GM12892 (cell line): ENCODE measurements around the gene HDHD5. TPM values are rescaled to one million over a fixed set of nuclear protein-coding genes. Genes with fewer than 3 reads are reported as not detected.
A peak's percentile ranks its signal among the peaks of the same experiment; 100 is the strongest.

ENCODE experiments used
- DNase-seq: peaks from one replicate; pipeline ENCODE4 v3.0.0; 2011; ENCODE audit not compliant: insufficient read length
- FAIRE-seq: peaks from 2 replicates; lab custom pipeline; 2011; peaks lifted over from hg19 to GRCh38; lab: Jason Lieb, UNC
- POLR2A ChIP-seq: IDR thresholded peaks from 2 replicates; pipeline ENCODE4 v1.6.1; 2011; ENCODE audit warnings: low read depth, low read length, control low read depth
- POLR2AphosphoS5 ChIP-seq: IDR thresholded peaks from 2 replicates; pipeline ENCODE4 v1.6.1; 2011; ENCODE audit warnings: low read depth, low read length, control low read depth
- TAF1 ChIP-seq: IDR thresholded peaks from 2 replicates; pipeline ENCODE4 v1.6.1; 2011; ENCODE audit warnings: low read depth, mild to moderate bottlenecking, control low read depth, low read length, borderline replicate concordance
- polyA plus RNA-seq: library from polyadenylated mRNA; unstranded; fragments of >200 nt; gene quantifications from one replicate; pipeline ENCODE4 v1.2.1, GENCODE V29; 2012; ENCODE audit warnings: missing spikeins, inconsistent platforms; ENCODE audit not compliant: missing spikeins

Gene HDHD5
- 36.2 TPM for polyA plus RNA-seq

DNA sequence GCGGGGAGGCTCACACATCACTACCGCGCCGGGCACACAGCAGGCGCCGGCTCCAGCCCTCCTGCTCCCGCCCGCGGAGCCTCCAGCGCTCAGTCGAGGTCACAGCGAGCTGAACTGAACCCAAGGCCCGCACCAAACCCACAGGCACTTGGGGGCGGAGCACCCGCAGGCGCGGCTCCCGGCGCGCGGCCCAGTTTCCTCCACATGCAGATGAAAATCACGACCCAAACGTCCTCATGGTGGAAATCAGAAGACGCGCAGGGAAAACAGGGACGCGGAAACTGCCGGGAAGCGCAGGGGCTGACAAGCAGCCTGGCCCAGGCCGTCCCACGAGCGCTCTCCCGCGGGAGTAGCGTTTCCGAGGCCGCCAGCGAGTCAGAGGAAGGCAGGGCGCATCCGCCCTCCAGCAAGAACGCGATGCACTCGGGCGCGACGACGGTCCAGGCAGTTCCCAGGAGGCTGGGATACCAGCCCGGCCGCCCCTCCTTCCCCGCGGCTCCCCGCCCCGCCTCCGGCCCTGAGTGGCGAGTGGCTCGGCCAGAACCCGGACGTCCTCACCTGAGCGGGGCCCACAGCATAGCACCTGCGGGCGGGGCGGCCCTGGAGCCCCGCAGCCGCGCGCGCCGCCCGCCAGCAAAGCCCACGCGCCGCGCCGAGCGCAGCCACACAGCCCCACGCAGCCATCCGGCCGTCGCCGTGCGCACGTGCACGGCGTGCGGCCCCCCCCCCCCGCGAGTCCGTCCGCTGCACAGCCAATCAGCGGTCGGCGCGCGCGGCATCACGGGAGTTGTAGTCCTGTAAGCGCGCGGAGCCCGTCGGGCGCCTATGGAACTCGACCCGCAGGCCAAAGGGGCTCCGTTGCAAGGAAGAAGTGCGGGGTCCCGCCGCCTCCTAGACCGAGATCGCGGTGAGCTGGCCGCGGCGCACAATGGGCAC lies at the start of gene HDHD5:
TSS of gene HDHD5 (minus strand) at position 710 of the 936 bp plus-strand sequence. CDS start at position 684, 26 bp downstream.
- peak; percentile 87 for FAIRE-seq
- peak; percentile 88 for DNase-seq

GRCh38 chr22:17205432-17205831 lies 46.4 kb upstream of the HDHD5 start:
- no peak for FAIRE-seq
- no peak for TF ChIP-seq POLR2AphosphoS5
- TF ChIP-seq TAF1, result no peak
- no peak for TF ChIP-seq POLR2A
- DNase-seq, result no peak

More for the DNA sequence above, at the start of gene HDHD5:
- no peak for TF ChIP-seq POLR2AphosphoS5
- TF ChIP-seq TAF1, result no peak
- peak; percentile 33; the same call in 1 of the 2 replicates for TF ChIP-seq POLR2A

- no peak for TF ChIP-seq POLR2A
- no peak for TF ChIP-seq TAF1
- TF ChIP-seq POLR2AphosphoS5, result no peak
- no peak for DNase-seq
- FAIRE-seq, result no peak
Observed at GRCh38 chr22:17201285-17201945, 42.3 kb upstream of the HDHD5 start.

DNA sequence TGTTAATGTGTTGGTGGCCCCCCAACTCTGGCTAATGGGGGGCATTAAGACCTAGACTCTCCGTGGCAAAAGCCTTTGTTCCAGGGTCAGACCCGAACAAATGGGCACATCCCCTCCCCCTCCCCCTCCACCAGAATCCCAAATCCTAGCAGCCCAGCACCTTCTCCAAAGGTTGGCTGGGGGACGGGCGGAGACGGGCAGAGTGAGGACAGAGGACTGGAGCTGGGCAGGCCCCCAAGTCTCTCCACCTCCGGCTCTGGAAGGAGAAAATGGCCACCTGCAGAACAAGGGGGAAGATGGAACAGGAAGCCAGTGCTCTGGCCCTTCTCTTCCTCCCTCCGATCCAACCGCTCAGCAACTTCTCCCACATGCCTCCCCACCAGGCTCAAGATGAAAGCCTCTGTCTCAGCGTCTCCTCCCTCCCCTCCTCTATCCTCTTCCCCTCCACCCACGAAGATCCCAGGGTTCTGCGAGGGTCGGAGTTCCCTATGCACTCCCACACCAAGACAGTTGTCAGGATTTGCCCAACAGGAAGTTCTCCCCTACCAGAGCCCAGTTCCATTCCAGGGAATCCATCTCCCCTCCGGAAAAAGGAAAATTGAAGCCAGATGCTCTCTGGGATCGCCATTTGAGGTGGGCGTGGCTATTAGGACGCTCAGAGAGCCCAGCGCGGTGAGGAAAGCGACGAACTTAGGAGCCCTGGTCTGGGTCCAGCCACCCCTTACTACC lies 40.1 kb upstream of the HDHD5 start:
- DNase-seq (no peak), FAIRE-seq (no peak)
- TF ChIP-seq TAF1 (no peak), POLR2AphosphoS5 (no peak), POLR2A (no peak)

DNA sequence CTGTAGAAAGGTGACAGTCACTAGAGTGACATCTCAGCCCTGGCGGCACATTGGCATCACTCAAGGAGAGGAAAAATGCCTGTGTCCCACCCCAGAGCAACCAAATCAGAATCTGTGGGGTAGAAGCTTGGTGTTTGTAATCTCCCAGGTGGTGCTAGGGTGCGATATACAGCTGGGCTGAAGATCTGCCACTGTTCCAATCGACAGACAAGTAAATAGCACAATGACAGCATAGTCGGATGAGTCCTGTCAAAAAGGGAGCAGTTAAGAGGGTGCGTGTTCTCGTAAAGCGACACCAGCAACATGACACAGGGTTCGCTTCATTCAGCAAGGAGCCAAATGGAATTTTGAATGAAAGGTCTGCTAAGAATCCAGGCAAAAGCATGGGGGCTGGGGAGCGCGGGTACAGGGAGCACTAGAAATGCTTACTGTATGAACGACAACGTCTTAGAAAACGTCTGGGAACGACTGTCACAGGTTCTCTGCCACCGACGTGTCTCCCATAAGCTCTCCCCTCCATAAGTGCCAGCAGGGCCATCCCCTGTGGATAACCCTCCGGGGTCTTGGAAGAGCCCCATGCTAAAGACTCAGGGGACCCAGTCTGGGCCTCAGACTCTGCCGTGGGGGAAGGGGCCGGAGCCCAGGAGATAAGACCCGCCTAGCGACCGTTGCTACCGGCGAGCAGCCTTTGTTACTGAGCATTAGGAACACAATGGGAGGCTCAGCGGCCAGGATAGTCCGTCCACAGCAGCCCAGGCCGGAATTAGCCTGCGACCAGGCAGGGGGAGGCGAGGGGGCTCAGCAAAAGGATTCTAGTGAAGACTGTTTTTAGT lies 39.3 kb upstream of the HDHD5 start:
- DNase-seq (no peak), FAIRE-seq (no peak)
- TF ChIP-seq POLR2A, result no peak
- TF ChIP-seq TAF1, result no peak
- TF ChIP-seq POLR2AphosphoS5, result no peak

DNA sequence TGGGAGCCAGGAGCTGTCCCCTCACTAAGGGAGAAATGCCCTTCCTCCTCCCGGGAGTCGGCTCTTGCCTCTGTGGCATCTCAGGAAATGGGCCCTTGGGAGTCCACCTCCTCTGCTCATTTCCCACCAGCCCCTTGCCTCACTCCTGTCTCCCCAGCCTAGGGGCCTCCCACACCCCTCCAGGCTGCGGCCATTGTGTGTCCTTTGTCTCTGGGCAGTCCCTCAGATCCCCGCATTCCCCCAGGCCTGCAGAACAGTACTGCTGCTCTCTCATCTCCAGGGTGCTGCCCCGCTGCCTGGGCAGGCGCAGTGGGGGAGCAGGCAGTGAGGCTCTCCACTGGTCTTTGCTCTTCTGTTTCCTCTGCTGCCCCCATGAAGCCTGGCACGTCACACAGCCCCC lies 35.1 kb upstream of the HDHD5 start:
- FAIRE-seq (no peak), DNase-seq (no peak)
- no peak for TF ChIP-seq POLR2AphosphoS5
- no peak for TF ChIP-seq TAF1
- TF ChIP-seq POLR2A, result no peak

DNA sequence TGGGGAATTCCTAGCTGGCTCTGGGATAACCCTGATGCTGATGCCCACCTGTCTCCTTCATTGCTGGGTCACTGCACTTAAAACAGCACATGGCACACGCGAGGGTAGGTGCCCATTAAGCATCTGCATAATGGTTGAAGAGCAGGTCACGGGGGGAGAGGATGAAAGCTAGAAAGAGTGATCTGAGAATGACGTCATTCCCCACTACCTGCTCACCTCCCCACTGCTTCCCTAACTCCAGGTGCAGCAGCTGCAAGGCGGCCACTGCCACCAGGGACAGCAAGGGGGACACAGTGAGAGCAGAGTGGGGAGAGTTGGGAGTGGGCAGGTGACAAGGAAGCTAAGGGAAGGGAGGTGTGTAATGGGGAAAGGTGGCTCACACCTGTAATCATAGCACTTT lies 33.1 kb upstream of the HDHD5 start:
- no peak for TF ChIP-seq POLR2A
- no peak for TF ChIP-seq POLR2AphosphoS5
- TF ChIP-seq TAF1, result no peak
- no peak for DNase-seq
- FAIRE-seq, result no peak

- DNase-seq, result no peak
- FAIRE-seq, result no peak
- TF ChIP-seq POLR2A, result no peak
- TF ChIP-seq TAF1, result no peak
- TF ChIP-seq POLR2AphosphoS5, result no peak
Observed at GRCh38 chr22:17191163-17191784, 32.2 kb upstream of the HDHD5 start.

DNA sequence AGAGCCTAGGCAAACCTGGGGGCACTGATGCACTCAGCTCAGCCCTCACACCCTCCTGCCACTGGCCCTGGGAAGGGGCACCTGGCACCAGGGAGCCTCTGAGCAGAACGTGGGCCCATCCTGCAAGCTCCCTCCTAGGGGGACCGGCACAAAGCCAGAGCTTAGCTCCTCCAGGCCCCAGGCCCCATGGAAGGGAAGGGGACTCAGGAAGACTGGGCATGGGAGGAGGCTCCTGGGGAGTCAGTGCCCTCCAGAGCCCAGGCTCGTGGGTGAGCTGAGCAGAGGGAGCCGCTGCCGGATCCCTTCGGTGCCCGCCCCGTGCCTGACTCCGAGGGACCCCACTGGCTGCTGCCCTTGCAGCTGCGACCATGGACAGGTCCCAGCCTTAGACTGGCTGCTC lies 31.6 kb upstream of the HDHD5 start:
- FAIRE-seq (no peak), DNase-seq (no peak)
- TF ChIP-seq POLR2A (no peak), POLR2AphosphoS5 (no peak), TAF1 (no peak)

DNA sequence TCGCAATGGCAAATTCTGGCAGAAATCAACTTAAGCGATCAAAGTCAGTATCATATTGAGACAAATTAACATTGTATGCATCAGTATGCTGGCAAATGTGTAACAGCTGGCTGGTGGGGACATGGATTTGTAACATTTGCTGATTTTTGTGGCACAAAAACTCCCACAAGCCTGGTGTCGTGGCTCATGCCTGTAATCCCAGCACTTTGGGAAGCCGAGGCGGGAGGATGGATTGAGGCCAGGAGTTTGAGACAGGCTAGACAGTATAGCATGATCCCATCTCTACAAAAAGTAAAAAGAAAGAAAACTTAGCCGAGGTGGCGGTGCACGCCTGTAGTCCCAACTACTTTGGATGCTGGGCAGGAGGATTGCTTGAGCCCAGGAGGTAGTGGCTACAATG lies 17.6 kb upstream of the HDHD5 start:
- FAIRE-seq, result no peak

More for the DNA sequence above, 17.6 kb upstream of the HDHD5 start:
- no peak for DNase-seq
- TF ChIP-seq POLR2AphosphoS5 (no peak), POLR2A (no peak)
